K562 (cell line): ENCODE data around the gene CELSR2. TPM values are rescaled to one million over a fixed set of nuclear protein-coding genes. Genes with fewer than 3 reads are reported as not detected.

Experiments
- ATAC-seq: fragments of 200-7000 bp; cut with Tn5 transposase; 3 replicates; pipeline ENCODE4 v1.9.1; 2020; ENCODE audit warnings: moderate library complexity
- BruUV-seq: library from RNA; stranded (reverse); fragments of 400-500 nt; replicated peaks from 2 replicates; lab custom pipeline; 2021; lab: Mats Ljungman, UMichigan
- CTCF ChIA-PET: fragments of 300-600 bp; formaldehyde crosslinking; extraction: SDS; loops from one replicate; lab custom pipeline; 2021; ENCODE audit warnings: low intra/inter-chr PET ratio; lab: Yijun Ruan, JAX
- POLR2A ChIA-PET: fragments of 300-600, 350-650 bp; sonication (Branson Sonifier 250); formaldehyde crosslinking; extraction: SDS; loops from one replicate; lab custom pipeline; 2021; ENCODE audit warnings: antibody characterized with exemption, inconsistent platforms; lab: Yijun Ruan, JAX
- DNase-seq, 4 experiments: peaks; one replicate each; pipeline versions ENCODE4 v3.0.0 to v3.0.0-alpha.2; 2011 to 2018; ENCODE audit warnings: low spot score in 3 of 4, mixed read lengths in 3 of 4; ENCODE audit errors: extremely low read depth in 1 of 4
- FAIRE-seq: peaks from 2 replicates; lab custom pipeline; 2011; peaks lifted over from hg19 to GRCh38; lab: Jason Lieb, UNC
- H2AFZ ChIP-seq: 2 replicates; pipeline ENCODE4 v1.6.0; 2011; ENCODE audit warnings: low read depth, low read length, control low read depth, inconsistent platforms
- H3K27ac ChIP-seq: fragments of 200-600 bp; 3 replicates; pipeline ENCODE4 v1.8.0; 2011; ENCODE audit warnings: low read depth, mild to moderate bottlenecking, control low read depth, inconsistent platforms, low read length, moderate library complexity, mixed read lengths; ENCODE audit errors: extremely low read depth
- H3K27me3 ChIP-seq, 2 experiments: fragments of 300-600 bp in 1 of 2; 2 replicates in 1 of 2; 3 replicates in 1 of 2; pipeline versions ENCODE4 v1.6.0 to v1.8.0; 2011; ENCODE audit warnings: inconsistent platforms in 2 of 2, low read length in 2 of 2, mild to moderate bottlenecking in 1 of 2, mixed read lengths in 1 of 2, moderate library complexity in 1 of 2; ENCODE audit not compliant: control insufficient read depth in 2 of 2, insufficient read depth in 2 of 2
- H3K36me3 ChIP-seq: fragments of 300-600 bp; 3 replicates; pipeline ENCODE4 v1.8.0; 2011; ENCODE audit warnings: mild to moderate bottlenecking, low read length, inconsistent platforms; ENCODE audit not compliant: control insufficient read depth, insufficient read depth
- H3K4me1 ChIP-seq, 2 experiments: fragments of 200-600 bp in 1 of 2; replicated peaks in 1 of 2; 2 replicates in 1 of 2; 3 replicates in 1 of 2; pipeline versions ENCODE4 v1.5.1 to v1.8.0; 2011; ENCODE audit warnings: inconsistent platforms in 2 of 2, low read length in 2 of 2, mild to moderate bottlenecking in 1 of 2, mixed read lengths in 1 of 2, moderate library complexity in 1 of 2; ENCODE audit not compliant: control insufficient read depth in 2 of 2, insufficient read depth in 2 of 2
- H3K4me2 ChIP-seq: 2 replicates; pipeline ENCODE4 v1.6.1; 2011; ENCODE audit warnings: low read length, control low read depth, inconsistent platforms, mixed read lengths; ENCODE audit not compliant: insufficient read depth
- H3K4me3 ChIP-seq: fragments of 200-600 bp; sonication (generic), shearing (Covaris generic); 2 replicates; pipeline ENCODE4 v1.5.1; 2016; ENCODE audit warnings: control low read depth, inconsistent platforms
- H3K79me2 ChIP-seq: fragments of 200-600 bp; 3 replicates; pipeline ENCODE4 v1.8.0; 2011; ENCODE audit warnings: low read length, inconsistent platforms; ENCODE audit not compliant: control insufficient read depth, insufficient read depth
- H3K9ac ChIP-seq, 2 experiments: 2 replicates each; pipeline versions ENCODE4 v1.6.0 to v1.6.1; 2011; ENCODE audit warnings: low read depth in 2 of 2, low read length in 2 of 2, control low read depth in 1 of 2, inconsistent platforms in 1 of 2, mild to moderate bottlenecking in 1 of 2, mixed read lengths in 1 of 2; ENCODE audit not compliant: insufficient read depth in 1 of 2
- H3K9me1 ChIP-seq: one replicate; pipeline ENCODE4 v1.6.0; 2011; ENCODE audit warnings: inconsistent platforms, mild to moderate bottlenecking, low read length, moderate library complexity; ENCODE audit not compliant: control insufficient read depth, insufficient read depth
- H3K9me3 ChIP-seq: replicated peaks from 2 replicates; pipeline ENCODE4 v1.5.1; 2011; ENCODE audit warnings: low read depth, low read length, inconsistent platforms; ENCODE audit not compliant: control insufficient read depth, insufficient read depth
- H4K20me1 ChIP-seq: replicated peaks from 2 replicates; pipeline ENCODE4 v1.6.1; 2011; ENCODE audit warnings: low read length, inconsistent platforms, mixed read lengths; ENCODE audit not compliant: control insufficient read depth, insufficient read depth
- ATF1 ChIP-seq, 2 experiments: fragments of 450-650 bp in 1 of 2; IDR thresholded peaks; 2 replicates each; pipeline ENCODE4 v1.6.1; 2016; ENCODE audit warnings: missing compliant biosample characterization in 1 of 2, missing genetic modification characterization in 1 of 2
- ERF ChIP-seq: fragments of 450-650 bp; formaldehyde crosslinking; IDR thresholded peaks from 2 replicates; pipeline ENCODE4 v1.4.0; 2020; ENCODE audit warnings: mild to moderate bottlenecking, mixed read lengths
- POLR2G ChIP-seq: fragments of 200-400 bp; formaldehyde crosslinking; IDR thresholded peaks from 2 replicates; pipeline ENCODE4 v1.6.1; 2017; ENCODE audit warnings: low read depth, mild to moderate bottlenecking, antibody characterized with exemption, low read length, moderate library complexity
- ZFP91 ChIP-seq: sonication (generic); formaldehyde crosslinking; IDR thresholded peaks from 2 replicates; pipeline ENCODE4 v1.8.0; 2022; ENCODE audit warnings: mild to moderate bottlenecking, missing genetic modification reagents
- ZNF785 ChIP-seq: fragments of 250-450 bp; sonication (Bioruptor Pico); IDR thresholded peaks from 2 replicates; pipeline ENCODE4 v1.4.0; 2020; ENCODE audit warnings: mild to moderate bottlenecking
- WGBS: fragments of 100-300 bp; shearing (Covaris generic); methylation state at CpG from one replicate; pipeline ENCODE4 v1.1.6; 2016; ENCODE audit warnings: low coverage, mixed read lengths; ENCODE audit not compliant: insufficient coverage; ENCODE audit errors: missing lambda C conversion rate; 5-methylcytosine and 5-hydroxymethylcytosine counted together
- in situ Hi-C: fragments of 300-500 bp; cut with MboI; formaldehyde crosslinking; loops from 4 replicates; pipeline ENCODE4 v1.15.0; 2018; ENCODE audit warnings: inconsistent platforms, mixed read lengths
- intact Hi-C: fragments of 100-400 bp; cut with micrococcal nuclease; formaldehyde crosslinking; loops from 2 replicates; pipeline ENCODE4 v1.14.2; 2022
- polyA plus RNA-seq, 8 experiments: library from polyadenylated mRNA; depleted of rRNA in 4 of 8; stranded (reverse) in 5 of 8; unstranded in 3 of 8; fragments of >200 nt; fragmentation: Nextera tagmentation in 2 of 8; fragmentation: Illumina TruSeq in 1 of 8; extraction: Ambion mirVana in 2 of 8; extraction: Trizol in 1 of 8; gene quantifications; 2 replicates each; pipeline versions ENCODE4 v1.2.1 to v1.2.3, GENCODE V29; 2011 to 2014; ENCODE audit warnings: inconsistent platforms in 1 of 8, missing spikeins in 1 of 8
- total RNA-seq, 7 experiments: library from RNA; depleted of rRNA in 6 of 7; stranded (reverse); fragments of >200 nt in 6 of 7; fragmentation: Illumina TruSeq in 2 of 7; extraction: Trizol in 2 of 7; gene quantifications; 2 replicates each; pipeline versions ENCODE4 v1.2.1 to v1.2.3, GENCODE V29; 2011 to 2021; ENCODE audit warnings: low replicate concordance in 1 of 7

The CELSR2 gene
- total and polyA plus RNA-seq, 9 of the 15 experiments (the other 6 are each of a cell fraction or from before 2014, with no cell fraction given), result 0.31 to 21.9 (median 4.2) TPM

- TF ChIP-seq ZFP91 (no peak), ZNF785 (CRISPR knock-in tag) (no peak)
- TF ChIP-seq, all 486 proteins: peak for 0
Measured at GRCh38 chr1:109259674-109260557, 10.6 kb downstream of the CELSR2 start (continued).

- CTCF ChIA-PET, result interaction anchor here (5.5 kb wide), 1 partner anchor 139 kb away, joined by 91 read pairs; the partner anchor contains the start of gene SORT1
- Histone ChIP-seq H3K4me3 (no peak overlapping the region), H2AFZ (no peak overlapping the region), H3K9me3 (no peaks in the 10 kb centered on the region), H3K27me3 (no peaks in the 10 kb centered on the region), H3K4me2 (no peak overlapping the region), H3K36me3 (peaks cover 38% of the 10 kb centered on the region; the same call in 2 of the 3 replicates), H3K27ac (no peak overlapping the region), H3K79me2 (peaks cover 4% of the 10 kb centered on the region; the same call in 2 of the 3 replicates), H3K4me1 (peaks cover 4 to 48% of the 10 kb centered on the region in 2 experiments; a peak in 4 of 5 replicates), H3K9me1 (no peaks in the 10 kb centered on the region), H3K9ac (peak overlapping the region in 1 of 2 experiments; percentile 3; a peak in 1 of 4 replicates), H4K20me1 (no peaks in the 10 kb centered on the region)
- TF ChIP-seq POLR2G (0 out of 2 replicates have a peak, but pooled peaks have one; percentile 28), ATF1 (CRISPR knock-in tag; IDR thresholded peaks at IDR 0.05) (no peak), ATF1 (tag; IDR thresholded peaks at IDR 0.05) (no peak), ERF (CRISPR knock-in tag) (no peak)
- intact Hi-C loops, result loop anchor here (10.0 kb wide), 1 partner anchor 146 kb away; the partner anchor contains the start of gene ELAPOR1
- in situ Hi-C loops, result loop anchor here (5.0 kb wide), 2 partner anchors 141 to 271 kb away; no protein-coding TSS in a partner anchor
- FAIRE-seq (no peak), ATAC-seq (no peak), DNase-seq (no peak)
- 73% methylated on average over 15 of the region's 16 CpGs for WGBS
- BruUV-seq, result no TSS peak
- POLR2A ChIA-PET, result no interaction called here
Measured at GRCh38 chr1:109261006-109261405, 11.7 kb downstream of the CELSR2 start.
